ENCODE data around the gene TAGLN. TPM values are rescaled to one million over a fixed set of nuclear protein-coding genes. Genes with fewer than 3 reads are reported as not detected.

The TAGLN gene
- total RNA-seq, 1 donor from 2014 or later: 465 TPM

DNA sequence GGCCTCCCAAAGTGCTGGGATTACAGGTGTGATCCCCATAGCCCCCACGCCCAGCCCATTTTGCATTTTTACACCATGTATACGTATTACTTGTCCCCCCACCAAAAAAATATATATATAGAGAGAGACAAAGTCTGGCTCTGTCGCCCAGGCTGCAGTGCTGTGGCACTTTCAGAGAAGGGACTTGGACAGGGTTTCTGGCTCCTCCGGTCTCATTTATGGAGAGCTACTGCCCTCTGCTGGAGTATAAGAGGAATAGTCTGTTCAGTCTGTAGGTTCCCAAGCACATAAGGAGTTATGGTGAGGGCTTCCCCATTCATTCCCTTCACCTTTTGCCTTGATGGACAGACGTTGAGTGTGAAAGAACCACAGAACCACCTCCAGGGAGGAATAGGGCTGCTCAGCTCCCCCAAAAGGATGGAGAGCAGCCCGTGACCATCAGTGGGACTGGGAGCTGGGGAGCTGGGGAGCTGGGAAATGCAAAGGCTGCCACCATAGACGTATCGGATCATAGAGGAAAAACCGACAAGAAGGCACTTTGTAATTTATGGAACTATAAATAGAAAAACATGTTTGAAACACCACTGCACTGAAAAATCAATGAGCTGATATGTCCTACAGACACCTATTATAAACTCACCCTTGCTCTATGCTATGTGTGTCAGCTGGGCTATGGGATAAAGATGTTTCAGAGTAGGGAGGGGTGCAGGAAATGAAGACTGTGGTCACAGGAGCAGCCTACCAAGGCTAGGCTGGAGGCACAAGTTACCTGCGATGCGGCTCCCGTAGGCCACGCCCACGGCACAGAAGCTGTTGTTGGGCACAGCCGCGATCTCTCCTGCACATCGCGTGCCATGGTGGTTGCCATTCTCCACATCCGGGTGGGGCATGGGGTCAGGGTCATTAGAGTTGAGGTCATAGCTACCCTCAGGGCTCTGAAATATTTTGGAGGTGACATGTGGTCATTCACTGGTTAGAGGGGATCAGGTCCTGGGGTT is 27.5 kb downstream of the TAGLN start:
- H3K27me3 ChIP-seq: no peaks in the 10 kb centered on the region
- no peak overlapping the region for H3K4me3 ChIP-seq
- H3K9me3 ChIP-seq: no peaks in the 10 kb centered on the region
- H3K4me1 ChIP-seq: peaks cover 14% of the 10 kb centered on the region
- H3K27ac ChIP-seq: no peak overlapping the region
- TF ChIP-seq, protein P1, sequence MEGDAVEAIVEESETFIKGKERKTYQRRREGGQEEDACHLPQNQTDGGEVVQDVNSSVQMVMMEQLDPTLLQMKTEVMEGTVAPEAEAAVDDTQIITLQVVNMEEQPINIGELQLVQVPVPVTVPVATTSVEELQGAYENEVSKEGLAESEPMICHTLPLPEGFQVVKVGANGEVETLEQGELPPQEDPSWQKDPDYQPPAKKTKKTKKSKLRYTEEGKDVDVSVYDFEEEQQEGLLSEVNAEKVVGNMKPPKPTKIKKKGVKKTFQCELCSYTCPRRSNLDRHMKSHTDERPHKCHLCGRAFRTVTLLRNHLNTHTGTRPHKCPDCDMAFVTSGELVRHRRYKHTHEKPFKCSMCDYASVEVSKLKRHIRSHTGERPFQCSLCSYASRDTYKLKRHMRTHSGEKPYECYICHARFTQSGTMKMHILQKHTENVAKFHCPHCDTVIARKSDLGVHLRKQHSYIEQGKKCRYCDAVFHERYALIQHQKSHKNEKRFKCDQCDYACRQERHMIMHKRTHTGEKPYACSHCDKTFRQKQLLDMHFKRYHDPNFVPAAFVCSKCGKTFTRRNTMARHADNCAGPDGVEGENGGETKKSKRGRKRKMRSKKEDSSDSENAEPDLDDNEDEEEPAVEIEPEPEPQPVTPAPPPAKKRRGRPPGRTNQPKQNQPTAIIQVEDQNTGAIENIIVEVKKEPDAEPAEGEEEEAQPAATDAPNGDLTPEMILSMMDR (IDR thresholded peaks at IDR 0.05): peak; percentile 85
- intact Hi-C loops (cut with DNase I): loop anchor here (10.0 kb wide), 1 partner anchor 122 kb away; no protein-coding TSS in a partner anchor
- DNase-seq (no peak), ATAC-seq (peak; percentile 93)
- H3K36me3 ChIP-seq: peaks cover 72% of the 10 kb centered on the region

DNA sequence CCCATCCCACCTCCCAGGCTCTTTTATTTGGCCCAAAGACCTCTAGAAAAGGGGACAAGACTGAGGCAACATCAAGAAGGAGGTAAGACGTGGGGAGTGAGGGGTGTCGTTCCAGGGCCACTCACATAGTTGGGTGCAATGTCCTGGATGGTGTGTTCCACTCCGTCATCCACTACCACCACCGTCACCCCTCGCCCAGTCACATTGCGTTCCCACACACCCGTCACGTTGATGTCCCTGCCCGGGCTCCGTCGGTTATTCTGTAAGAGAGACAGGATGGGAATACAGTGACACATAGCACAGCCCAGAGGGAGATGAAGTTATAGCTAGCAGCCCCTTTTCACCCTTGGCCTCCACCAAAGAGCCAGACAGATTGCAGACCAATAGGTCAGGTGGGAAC is 28.9 kb downstream of the TAGLN start:
- Histone ChIP-seq H3K9me3 (no peaks in the 10 kb centered on the region), H3K27me3 (no peaks in the 10 kb centered on the region), H3K36me3 (peaks cover 65% of the 10 kb centered on the region), H3K27ac (no peak overlapping the region), H3K4me3 (no peak overlapping the region), H3K4me1 (peaks cover 14% of the 10 kb centered on the region)
- no peak for ATAC-seq
- TF ChIP-seq, protein P1 (IDR thresholded peaks at IDR 0.05): no peak
- intact Hi-C loops (cut with DNase I): loop anchor here (10.0 kb wide), 1 partner anchor 123 kb away; no protein-coding TSS in a partner anchor
- DNase-seq: no peak

DNA sequence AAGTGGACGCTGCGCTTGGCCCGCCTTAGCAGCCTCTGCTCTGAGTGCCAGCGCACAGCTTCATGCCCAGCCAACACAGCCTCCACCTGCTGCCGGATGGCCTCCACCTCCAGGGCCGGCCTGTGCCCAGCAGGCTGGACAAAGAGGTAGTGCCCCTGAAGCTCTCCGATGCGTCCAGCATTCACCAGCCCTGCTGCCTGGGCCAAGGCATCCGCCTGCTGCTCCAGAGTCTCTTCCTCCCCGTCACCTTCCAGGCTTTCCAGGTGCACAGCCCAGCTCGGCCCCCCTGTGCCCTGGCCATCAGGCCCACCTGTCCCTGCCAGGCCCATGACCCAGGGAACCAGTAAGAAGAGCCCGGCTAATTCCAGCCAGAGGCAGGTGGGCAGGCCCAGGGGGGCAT is 30.2 kb downstream of the TAGLN start:
- TF ChIP-seq, protein P1 (IDR thresholded peaks at IDR 0.05): no peak
- H3K9me3 ChIP-seq: no peaks in the 10 kb centered on the region
- H3K27ac ChIP-seq: no peak overlapping the region
- H3K4me1 ChIP-seq: peaks cover 14% of the 10 kb centered on the region
- ATAC-seq: no peak
- peaks cover 52% of the 10 kb centered on the region for H3K36me3 ChIP-seq
- H3K4me3 ChIP-seq: no peak overlapping the region
- H3K27me3 ChIP-seq: no peaks in the 10 kb centered on the region
- intact Hi-C loops (cut with DNase I): loop anchor here (10.0 kb wide), 1 partner anchor 125 kb away; no protein-coding TSS in a partner anchor
- no peak for DNase-seq

DNA sequence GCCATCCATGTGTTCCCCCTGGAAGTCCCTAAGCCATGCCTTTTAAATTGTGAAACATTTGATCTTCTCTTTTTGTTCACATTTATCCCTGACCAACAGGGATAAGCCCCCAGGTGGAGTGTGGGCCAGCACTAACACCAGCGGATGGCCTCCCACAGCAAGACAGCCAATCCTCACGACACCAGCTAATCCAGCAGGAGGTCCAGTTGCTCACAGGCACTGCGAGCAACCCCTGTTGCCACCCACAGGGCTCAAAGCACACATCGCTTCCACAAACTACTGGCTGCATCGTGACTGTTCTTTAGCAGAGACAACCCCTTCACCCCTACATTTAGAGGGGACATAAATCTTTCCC is 30.7 kb downstream of the TAGLN start:
- intact Hi-C loops (cut with DNase I): loop anchor here (10.0 kb wide), 1 partner anchor 125 kb away; no protein-coding TSS in a partner anchor
- H3K9me3 ChIP-seq: no peaks in the 10 kb centered on the region
- ATAC-seq (no peak), DNase-seq (no peak)
- H3K4me3 ChIP-seq: no peak overlapping the region
- no peaks in the 10 kb centered on the region for H3K27me3 ChIP-seq
- H3K4me1 ChIP-seq: peaks cover 14% of the 10 kb centered on the region
- H3K27ac ChIP-seq: peak overlapping the region; percentile 36
- H3K36me3 ChIP-seq: peaks cover 49% of the 10 kb centered on the region
- TF ChIP-seq, protein P1 (IDR thresholded peaks at IDR 0.05): no peak

DNA sequence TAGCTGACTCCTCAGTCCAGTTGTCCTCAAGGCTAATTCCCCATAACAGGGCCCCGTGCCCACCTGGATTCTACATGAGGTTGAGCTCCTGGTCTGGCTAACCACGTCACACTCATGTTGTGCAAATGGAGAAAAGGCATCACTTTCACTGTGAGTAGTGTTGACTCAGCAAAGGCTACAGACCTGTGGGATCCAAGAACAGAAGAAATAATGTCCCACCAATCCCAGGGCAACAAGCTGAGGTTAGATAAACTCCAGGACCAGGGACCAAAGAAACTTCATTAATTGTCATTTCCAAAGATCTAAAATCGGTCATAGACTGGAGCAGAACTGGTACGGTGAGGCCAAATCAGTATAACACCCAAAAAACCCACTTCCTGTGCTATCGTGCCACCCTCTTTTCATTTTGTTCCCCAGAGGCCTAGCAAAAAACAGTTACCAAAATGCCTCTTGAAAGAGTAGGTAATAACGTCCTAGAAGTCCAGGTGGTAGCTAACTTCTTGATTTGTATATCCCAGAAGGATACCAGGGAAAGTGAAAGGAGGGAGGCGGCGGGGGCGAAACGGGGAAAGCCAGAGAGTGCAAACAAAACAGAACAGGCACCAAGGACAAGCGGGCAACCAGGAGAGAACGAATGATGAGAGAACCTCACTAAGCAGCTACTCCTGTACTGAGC is 31.3 kb downstream of the TAGLN start:
- Histone ChIP-seq H3K4me1 (peaks cover 14% of the 10 kb centered on the region), H3K27ac (peak overlapping the region; percentile 36), H3K9me3 (no peaks in the 10 kb centered on the region), H3K27me3 (no peaks in the 10 kb centered on the region), H3K4me3 (peak overlapping the region; percentile 92), H3K36me3 (peaks cover 44% of the 10 kb centered on the region)
- no peak for DNase-seq
- no peak for ATAC-seq
- TF ChIP-seq, protein P1 (IDR thresholded peaks at IDR 0.05): no peak
- intact Hi-C loops (cut with DNase I): no loop called here
